ENCODE measurements around the gene RNASEH2B.

The RNASEH2B gene, protein sequence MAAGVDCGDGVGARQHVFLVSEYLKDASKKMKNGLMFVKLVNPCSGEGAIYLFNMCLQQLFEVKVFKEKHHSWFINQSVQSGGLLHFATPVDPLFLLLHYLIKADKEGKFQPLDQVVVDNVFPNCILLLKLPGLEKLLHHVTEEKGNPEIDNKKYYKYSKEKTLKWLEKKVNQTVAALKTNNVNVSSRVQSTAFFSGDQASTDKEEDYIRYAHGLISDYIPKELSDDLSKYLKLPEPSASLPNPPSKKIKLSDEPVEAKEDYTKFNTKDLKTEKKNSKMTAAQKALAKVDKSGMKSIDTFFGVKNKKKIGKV

DNA sequence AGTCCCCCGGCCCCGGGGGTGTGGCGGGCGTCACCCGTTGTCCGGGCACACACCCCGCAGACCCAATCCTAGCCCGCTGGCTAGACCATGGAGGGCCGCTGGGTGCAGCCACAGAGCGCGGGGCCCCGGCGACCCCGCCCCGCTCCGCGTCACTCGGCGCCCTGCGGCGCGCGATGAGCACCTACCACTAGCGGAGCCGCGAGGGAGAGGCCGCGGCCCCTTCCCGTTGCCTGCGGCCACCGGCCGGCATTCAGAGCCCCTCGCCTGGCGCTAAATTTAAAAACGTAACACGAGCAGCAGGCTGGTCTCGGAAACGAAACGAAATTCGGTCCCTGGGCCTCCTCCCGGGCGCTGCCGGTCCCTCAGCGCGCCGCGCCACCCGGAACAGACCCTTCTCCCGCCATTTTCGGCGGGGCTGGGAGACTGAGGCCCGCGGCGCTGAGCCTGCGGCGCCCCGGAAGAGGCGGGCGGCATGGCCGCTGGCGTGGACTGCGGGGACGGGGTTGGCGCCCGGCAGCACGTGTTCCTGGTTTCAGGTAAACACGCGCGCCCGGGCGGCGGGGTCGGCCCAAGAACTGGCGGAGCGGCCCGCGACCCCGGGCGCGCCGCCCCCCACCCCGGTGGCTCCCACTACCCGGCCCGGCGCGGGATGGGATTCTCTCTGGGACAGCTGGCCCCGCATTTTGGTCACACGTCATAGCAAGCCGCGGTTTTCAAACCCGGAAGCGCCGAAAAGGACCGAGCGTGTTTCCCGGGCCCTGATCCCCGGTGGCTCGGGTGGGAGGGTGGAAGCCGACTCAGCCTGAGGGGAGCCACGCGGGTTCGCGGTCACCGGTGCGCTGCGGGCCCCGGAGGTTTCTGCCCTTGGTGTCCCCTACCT, at the start of gene RNASEH2B:
Gene RNASEH2B (plus strand): TSS at position 187 of the 880 bp plus-strand sequence. CDS start 286 bp downstream, at position 473.
- DNase-seq = peak; percentile 48

- no peak for DNase-seq
These were observed 45.1 kb upstream of the RNASEH2B start for GRCh38 chr13:50864492-50864891.

DNA sequence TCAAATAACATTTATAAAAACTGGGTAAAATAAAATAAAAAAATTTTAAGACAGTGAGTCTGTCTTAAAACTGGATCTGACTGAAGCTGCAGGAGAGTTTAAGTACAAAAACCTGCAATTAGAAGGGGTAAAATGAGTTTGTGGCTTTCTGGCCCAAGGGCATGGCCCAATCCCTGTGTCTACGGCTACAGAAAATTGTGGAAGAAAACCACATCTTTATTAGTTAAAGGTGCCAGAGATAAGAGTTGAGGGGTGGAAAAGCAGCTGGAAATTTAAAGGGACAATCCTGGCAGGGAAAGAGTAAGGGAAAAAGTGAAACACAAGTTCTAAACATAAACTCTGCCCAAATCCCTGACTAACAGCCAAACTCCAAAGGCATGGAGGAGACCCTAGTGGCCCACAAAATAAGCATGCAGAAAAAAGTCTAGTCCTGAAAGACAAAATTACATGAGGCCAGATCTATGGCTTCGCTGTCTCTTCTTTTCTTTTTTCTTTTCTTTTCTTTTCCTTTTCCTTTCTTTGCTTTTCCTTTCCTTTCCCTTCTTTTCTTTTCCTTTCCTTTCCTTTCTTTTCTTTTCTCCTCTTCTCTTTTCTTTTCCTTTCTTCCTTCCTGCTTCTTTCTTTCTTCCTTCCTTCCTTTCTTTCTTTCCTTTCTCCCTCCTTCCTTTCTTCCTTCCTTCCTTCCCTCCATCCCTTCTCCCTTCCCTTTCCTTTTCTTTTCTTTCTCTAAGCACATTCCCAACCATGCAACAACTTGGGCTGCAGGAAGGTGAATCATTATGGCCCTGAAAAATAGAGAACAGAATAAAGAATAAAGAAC, 42.6 kb upstream of the RNASEH2B start:
- DNase-seq = no peak

DNA sequence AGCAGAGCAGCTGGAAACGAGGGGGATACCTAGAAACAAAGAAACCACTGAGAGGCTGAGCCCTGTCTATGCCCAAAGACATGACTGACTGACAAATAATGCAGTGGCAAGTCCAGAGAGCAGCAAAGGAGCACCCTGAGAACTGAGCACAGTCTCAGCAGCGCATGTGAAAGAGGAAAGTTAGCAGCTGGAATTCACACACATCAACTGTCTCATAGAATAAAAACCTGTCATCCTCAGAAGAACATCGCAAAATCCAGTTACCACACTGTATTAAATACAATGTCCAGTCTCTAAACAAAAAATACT, 42.0 kb upstream of the RNASEH2B start:
- no peak for DNase-seq

GRCh38 chr13:50871405-50871804, 38.2 kb upstream of the RNASEH2B start:
- no peak for DNase-seq

GRCh38 chr13:50873467-50873866, 36.1 kb upstream of the RNASEH2B start:
- no peak for DNase-seq

DNA sequence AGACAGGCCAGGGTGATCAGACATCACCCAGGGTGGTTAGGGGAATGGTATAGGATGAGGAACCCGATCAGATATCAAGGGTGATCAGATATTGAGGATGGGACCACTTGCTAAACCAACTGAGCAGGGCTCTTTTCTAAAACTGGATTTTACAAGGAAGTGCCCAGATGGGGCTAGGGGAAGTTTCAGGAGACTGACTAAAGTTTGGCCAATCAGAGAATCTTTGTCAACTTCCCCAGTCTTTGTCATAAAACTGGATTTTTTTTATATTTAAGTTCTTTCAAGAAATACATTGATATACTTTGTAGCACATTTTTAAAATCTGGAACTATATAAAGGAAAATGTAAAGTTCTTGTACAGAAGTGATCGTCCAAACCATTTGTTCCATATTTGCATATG, 35.6 kb upstream of the RNASEH2B start:
- DNase-seq = no peak

- DNase-seq = no peak
These were observed 26.7 kb upstream of the RNASEH2B start for GRCh38 chr13:50882816-50883435.

DNA sequence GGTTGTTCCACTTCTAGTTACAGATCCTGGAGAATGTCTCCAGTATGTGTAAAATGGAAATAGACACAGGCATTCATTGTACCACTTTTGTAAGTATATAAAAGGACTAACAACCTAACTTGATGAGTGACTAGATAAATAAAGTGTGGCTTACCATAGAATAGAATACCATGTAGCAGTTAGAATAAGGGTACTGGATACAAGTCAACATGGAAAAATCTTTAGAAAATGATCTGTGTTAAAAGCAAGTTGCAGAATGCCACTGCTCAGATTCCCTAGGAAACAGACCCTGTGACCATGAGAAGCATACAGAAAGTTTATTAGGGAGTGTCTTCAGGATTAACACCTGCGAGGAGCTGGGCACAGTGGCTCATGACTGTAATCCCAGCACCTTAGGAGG, 25.9 kb upstream of the RNASEH2B start:
- no peak for DNase-seq

GRCh38 chr13:50884265-50884664, 25.3 kb upstream of the RNASEH2B start:
- DNase-seq = no peak

DNA sequence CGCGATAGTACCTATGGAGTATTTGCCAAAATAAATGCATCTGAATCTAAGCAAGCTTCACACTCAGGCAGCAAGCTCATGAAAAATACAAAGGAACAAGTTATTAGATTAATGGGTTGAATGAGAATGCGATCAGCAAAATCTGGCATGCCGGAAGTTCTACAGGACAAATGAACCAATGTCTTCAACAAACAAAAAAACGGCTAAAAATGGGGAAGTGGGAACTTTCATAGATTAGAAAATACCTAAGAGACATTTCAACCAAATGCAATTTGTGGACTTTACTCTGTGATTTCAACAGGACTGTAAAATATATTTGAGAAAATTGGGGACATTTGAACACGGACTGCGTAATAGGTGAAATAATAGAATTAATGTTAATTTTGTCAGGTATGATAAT, 22.4 kb upstream of the RNASEH2B start:
- no peak for DNase-seq

DNA sequence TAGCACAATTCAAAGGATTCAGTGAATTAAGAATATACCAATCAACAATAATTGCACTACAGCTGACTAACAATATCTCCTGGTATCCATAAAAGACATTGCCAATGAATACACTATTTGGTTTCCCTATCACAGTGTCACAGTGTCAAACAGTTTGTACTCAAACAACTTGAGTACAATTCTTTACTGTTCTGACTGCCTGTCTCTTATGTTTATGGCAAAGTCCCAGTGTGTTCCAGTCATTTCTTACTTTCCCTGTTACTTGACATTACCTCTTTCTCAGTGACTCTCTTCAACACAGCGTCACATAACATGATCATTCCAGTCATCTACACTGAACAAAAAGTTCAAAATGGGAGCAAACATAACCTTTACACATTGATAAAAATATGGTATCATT, 21.2 kb upstream of the RNASEH2B start:
- DNase-seq = no peak

GRCh38 chr13:50889317-50889716, 20.3 kb upstream of the RNASEH2B start:
- no peak for DNase-seq

GRCh38 chr13:50891206-50891605, 18.4 kb upstream of the RNASEH2B start:
- no peak for DNase-seq

GRCh38 chr13:50892210-50892944, 17.2 kb upstream of the RNASEH2B start:
- no peak for DNase-seq

DNA sequence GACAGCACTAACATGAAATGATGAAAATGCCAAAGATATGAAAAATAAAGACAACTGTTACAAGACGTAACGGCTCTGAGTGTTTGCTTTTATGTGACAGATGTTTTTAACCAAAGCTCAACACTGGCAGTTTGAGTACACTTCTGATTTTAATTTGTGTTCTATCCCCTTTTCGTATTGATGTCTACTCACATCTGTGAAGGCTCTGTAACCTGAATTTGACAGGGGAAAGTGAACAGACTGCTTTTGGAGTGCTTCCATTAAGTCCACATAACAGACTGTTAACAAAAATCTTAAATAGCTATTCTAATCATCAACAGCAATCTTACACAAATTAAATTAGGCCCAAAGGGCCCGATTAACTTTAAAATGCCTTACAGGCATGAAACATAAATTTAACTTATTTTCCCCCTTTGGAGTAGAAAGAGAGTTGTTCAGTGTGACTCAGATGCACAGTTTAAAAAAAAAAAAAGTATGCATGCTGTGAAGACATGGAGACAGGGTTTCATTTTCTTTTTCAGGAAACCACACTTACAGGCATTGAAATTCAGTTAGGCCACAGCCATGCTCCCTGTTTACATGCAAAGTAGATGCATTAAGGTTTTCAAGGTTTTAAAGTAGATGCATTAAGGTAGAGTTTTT, 16.3 kb upstream of the RNASEH2B start:
- DNase-seq = no peak

DNA sequence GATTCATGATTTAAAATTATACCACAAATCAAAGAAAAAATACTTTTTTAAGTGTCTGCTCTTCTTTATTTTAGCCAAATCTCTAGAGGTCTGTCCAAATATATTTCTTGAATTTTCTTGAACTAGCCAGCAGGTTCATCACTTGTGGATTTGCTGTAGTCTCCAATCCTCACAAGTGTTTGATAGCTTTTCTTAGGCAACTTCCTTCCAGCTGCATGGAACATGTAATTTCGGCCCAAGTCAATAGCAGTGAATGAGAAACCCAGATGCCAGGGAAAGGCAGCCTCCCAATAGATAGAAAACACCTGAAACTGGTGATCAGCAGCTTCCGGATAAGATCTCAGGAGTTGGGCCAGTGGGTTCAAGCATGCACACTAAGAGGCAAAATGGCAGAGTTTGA, 15.6 kb upstream of the RNASEH2B start:
- no peak for DNase-seq

GRCh38 chr13:50894504-50894903, 15.1 kb upstream of the RNASEH2B start:
- no peak for DNase-seq

- no peak for DNase-seq
These were observed 11.3 kb upstream of the RNASEH2B start for GRCh38 chr13:50898338-50898737.

DNA sequence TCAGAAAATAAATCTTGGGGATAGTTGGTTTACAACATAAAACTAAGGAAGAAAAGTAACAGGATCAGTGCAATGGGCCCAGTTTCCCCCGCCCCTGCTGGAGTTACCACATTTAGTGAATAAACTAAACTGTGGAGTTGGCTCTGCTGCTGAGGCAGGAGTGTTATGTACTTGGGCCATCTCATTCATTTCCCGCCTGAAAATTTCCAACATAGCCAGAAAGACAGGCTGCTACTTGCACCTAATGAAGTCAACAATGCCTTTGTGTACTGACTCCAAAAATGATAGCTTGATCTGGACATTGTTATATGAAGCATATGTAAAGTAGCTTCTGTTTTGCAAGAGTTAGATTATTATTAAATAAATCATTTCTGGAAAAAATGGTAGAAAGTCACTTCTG, 7.9 kb upstream of the RNASEH2B start:
- no peak for DNase-seq

- DNase-seq = no peak
These were observed 4.3 kb upstream of the RNASEH2B start for GRCh38 chr13:50905256-50905655.

- no peak for DNase-seq
These were observed 1.8 kb upstream of the RNASEH2B start for GRCh38 chr13:50907781-50908180.
